Fibroblast of lung (primary cell): Measurements from ENCODE around the gene SEC24D. TPM values are rescaled to one million over a fixed set of nuclear protein-coding genes. Genes with fewer than 3 reads are reported as not detected.

Experiments
- DNase-seq, 2 donors: peaks; one replicate each; pipeline versions ENCODE4 v3.0.0 to v3.0.0-alpha.2; 2010; ENCODE audit warnings: low read depth in 2 of 2
- H2AFZ ChIP-seq: 2 replicates; pipeline ENCODE4 v1.5.1; 2012; ENCODE audit warnings: low read length, control low read depth, inconsistent platforms
- H3K27ac ChIP-seq: 2 replicates; pipeline ENCODE4 v1.5.1; 2011; ENCODE audit warnings: low read length, control low read depth; ENCODE audit not compliant: insufficient read depth
- H3K27me3 ChIP-seq: 2 replicates; pipeline ENCODE4 v1.5.1; 2011; ENCODE audit warnings: mild to moderate bottlenecking, low read length; ENCODE audit not compliant: control insufficient read depth, insufficient read depth
- H3K36me3 ChIP-seq: 2 replicates; pipeline ENCODE4 v1.5.1; 2011; ENCODE audit warnings: low read length; ENCODE audit not compliant: control insufficient read depth, insufficient read depth
- H3K4me1 ChIP-seq: 2 replicates; pipeline ENCODE4 v1.5.1; 2011; ENCODE audit warnings: low read length; ENCODE audit not compliant: control insufficient read depth, insufficient read depth; ENCODE audit errors: extremely low read depth
- H3K4me2 ChIP-seq: 2 replicates; pipeline ENCODE4 v1.5.1; 2011; ENCODE audit warnings: low read length, control low read depth; ENCODE audit not compliant: insufficient read depth; ENCODE audit errors: extremely low read depth
- H3K4me3 ChIP-seq, 4 experiments: fragments of 200-600 bp in 1 of 4; sonication (generic) in 1 of 4; replicated peaks in 1 of 4; 2 replicates each; pipeline ENCODE4 v1.5.1; 2011 to 2016; ENCODE audit warnings: low read length in 4 of 4, low read depth in 3 of 4, mild to moderate bottlenecking in 3 of 4, control low read depth in 2 of 4, inconsistent platforms in 1 of 4, mixed read lengths in 1 of 4; ENCODE audit not compliant: insufficient read depth in 1 of 4; ENCODE audit errors: control extremely low read depth in 1 of 4
- H3K79me2 ChIP-seq: 2 replicates; pipeline ENCODE4 v1.5.1; 2012; ENCODE audit warnings: mild to moderate bottlenecking, low read length, inconsistent platforms; ENCODE audit not compliant: control insufficient read depth, insufficient read depth
- H3K9ac ChIP-seq: 2 replicates; pipeline ENCODE4 v1.5.1; 2011; ENCODE audit warnings: mild to moderate bottlenecking, low read length, control low read depth; ENCODE audit not compliant: insufficient read depth
- H3K9me3 ChIP-seq: 2 replicates; pipeline ENCODE4 v1.5.1; 2012; ENCODE audit warnings: low read depth, low read length; ENCODE audit not compliant: control insufficient read depth, insufficient read depth
- H4K20me1 ChIP-seq: 2 replicates; pipeline ENCODE4 v1.5.1; 2011; ENCODE audit warnings: low read length; ENCODE audit not compliant: control insufficient read depth, insufficient read depth; ENCODE audit errors: extremely low read depth
- EZH2 ChIP-seq: IDR thresholded peaks from 2 replicates; pipeline ENCODE4 v1.5.1; 2012; ENCODE audit warnings: low read length, control low read depth, mild to moderate bottlenecking; ENCODE audit errors: missing control alignments
- polyA plus RNA-seq, 2 donors: library from polyadenylated mRNA; depleted of rRNA in 1 of 2; stranded (reverse) in 1 of 2; unstranded in 1 of 2; fragments of >200 nt; gene quantifications; 2 replicates each; pipeline ENCODE4 v1.2.1, GENCODE V29; 2011 to 2012; ENCODE audit warnings: missing spikeins in 1 of 2
- total RNA-seq: library from RNA; depleted of rRNA; stranded (reverse); fragments of >200 nt; gene quantifications from 2 replicates; pipeline ENCODE4 v1.2.1, GENCODE V29; 2014
- TF ChIP-seq, protein P1 (sequence below), 2 donors: IDR thresholded peaks in 1 of 2; conservative IDR thresholded peaks in 1 of 2; 1 replicate in 1 of 2; 2 replicates in 1 of 2; pipeline ENCODE4 v1.5.1; 2011 to 2012; ENCODE audit warnings: low read length in 2 of 2, control low read depth in 1 of 2, inconsistent platforms in 1 of 2, low read depth in 1 of 2, mild to moderate bottlenecking in 1 of 2

The SEC24D gene
- total and polyA plus RNA-seq, 2 donors (not counting 1 experiment from before 2014, with no cell fraction given): 64.6 to 105 TPM

DNA sequence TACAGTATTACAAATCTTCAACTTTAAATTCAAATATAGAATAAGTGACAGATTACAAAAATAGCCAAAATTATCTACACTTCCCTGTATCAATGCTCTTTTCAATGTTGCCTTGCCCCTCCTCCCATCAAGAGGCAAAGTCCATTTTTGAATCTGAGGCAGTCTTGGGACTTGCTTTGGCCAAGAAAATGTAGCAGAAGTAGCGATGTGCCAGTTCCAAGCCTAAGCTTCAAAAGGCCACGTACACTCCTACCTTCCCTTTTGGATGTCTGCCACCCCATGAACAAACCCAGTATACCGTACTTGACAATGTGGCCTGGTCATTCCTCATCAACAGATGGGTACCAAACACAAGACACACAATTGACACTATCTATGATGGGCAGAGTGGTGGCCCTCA, 24.1 kb downstream of the SEC24D start:
- H3K27ac ChIP-seq: peak overlapping the region; percentile 40
- TF ChIP-seq EZH2: no peak
- peaks cover 38% of the 10 kb centered on the region for H3K36me3 ChIP-seq
- H3K4me2 ChIP-seq: no peak overlapping the region
- no peak for DNase-seq
- peaks cover 79% of the 10 kb centered on the region for H3K79me2 ChIP-seq
- H3K9me3 ChIP-seq: no peaks in the 10 kb centered on the region
- peaks cover 13% of the 10 kb centered on the region for H3K4me1 ChIP-seq
- no peak overlapping the region for H3K4me3 ChIP-seq
- no peaks in the 10 kb centered on the region for H4K20me1 ChIP-seq
- H3K27me3 ChIP-seq: no peaks in the 10 kb centered on the region
- no peak overlapping the region for H3K9ac ChIP-seq
- no peak overlapping the region for H2AFZ ChIP-seq

DNA sequence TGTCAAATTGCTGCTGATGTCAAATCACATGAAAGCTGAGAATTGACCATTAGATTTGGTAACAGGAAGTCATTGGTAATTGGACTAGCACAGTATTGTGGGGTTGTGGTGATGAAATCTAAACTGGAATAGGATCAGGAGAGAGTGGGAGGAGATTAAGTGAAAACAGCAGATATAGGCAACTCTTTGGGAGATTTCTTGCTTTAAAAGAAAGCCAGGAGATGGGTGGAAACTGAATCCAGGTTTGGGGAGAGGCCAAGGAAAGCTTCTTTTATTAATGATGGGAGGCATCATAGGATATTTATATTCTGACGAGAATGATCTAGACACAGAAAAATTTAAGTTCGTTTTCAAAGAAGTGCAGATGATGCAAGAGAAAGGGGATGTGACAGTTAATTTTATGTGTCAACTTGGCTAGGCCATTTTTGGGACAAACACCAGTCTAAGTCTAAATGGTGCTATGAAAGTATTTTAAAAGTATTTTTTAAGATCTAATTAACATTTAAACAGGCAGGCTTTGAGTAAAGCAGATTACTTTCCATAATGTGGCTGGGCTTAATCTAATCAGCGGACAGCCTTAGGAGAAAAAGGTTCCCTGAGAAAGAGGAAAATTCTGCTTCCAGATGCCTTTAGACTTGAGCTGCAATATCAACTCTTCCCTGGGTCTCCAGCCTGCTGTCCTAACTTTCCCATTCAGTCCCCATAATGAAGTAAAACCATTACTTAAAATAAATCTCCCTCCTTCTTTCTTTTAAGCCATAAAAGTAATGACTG, 24.7 kb downstream of the SEC24D start:
- DNase-seq: peak; percentile 83 to 94
- no peak overlapping the region for H3K4me3 ChIP-seq
- H2AFZ ChIP-seq: no peak overlapping the region
- TF ChIP-seq, protein P1, sequence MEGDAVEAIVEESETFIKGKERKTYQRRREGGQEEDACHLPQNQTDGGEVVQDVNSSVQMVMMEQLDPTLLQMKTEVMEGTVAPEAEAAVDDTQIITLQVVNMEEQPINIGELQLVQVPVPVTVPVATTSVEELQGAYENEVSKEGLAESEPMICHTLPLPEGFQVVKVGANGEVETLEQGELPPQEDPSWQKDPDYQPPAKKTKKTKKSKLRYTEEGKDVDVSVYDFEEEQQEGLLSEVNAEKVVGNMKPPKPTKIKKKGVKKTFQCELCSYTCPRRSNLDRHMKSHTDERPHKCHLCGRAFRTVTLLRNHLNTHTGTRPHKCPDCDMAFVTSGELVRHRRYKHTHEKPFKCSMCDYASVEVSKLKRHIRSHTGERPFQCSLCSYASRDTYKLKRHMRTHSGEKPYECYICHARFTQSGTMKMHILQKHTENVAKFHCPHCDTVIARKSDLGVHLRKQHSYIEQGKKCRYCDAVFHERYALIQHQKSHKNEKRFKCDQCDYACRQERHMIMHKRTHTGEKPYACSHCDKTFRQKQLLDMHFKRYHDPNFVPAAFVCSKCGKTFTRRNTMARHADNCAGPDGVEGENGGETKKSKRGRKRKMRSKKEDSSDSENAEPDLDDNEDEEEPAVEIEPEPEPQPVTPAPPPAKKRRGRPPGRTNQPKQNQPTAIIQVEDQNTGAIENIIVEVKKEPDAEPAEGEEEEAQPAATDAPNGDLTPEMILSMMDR (conservative IDR thresholded peaks at IDR 0.05 in 1 of 2, IDR thresholded peaks at IDR 0.05 in 1 of 2; ENCODE audit: low read depth in 1 of 2, low read length in 2 of 2): no peak
- TF ChIP-seq EZH2: no peak
- H3K27ac ChIP-seq: peak overlapping the region; percentile 71
- H3K4me1 ChIP-seq: peaks cover 10% of the 10 kb centered on the region
- H3K4me2 ChIP-seq: no peak overlapping the region
- peaks cover 75% of the 10 kb centered on the region for H3K79me2 ChIP-seq
- no peaks in the 10 kb centered on the region for H4K20me1 ChIP-seq
- no peak overlapping the region for H3K9ac ChIP-seq
- H3K36me3 ChIP-seq: peaks cover 40% of the 10 kb centered on the region
- no peaks in the 10 kb centered on the region for H3K27me3 ChIP-seq
- H3K9me3 ChIP-seq: no peaks in the 10 kb centered on the region

DNA sequence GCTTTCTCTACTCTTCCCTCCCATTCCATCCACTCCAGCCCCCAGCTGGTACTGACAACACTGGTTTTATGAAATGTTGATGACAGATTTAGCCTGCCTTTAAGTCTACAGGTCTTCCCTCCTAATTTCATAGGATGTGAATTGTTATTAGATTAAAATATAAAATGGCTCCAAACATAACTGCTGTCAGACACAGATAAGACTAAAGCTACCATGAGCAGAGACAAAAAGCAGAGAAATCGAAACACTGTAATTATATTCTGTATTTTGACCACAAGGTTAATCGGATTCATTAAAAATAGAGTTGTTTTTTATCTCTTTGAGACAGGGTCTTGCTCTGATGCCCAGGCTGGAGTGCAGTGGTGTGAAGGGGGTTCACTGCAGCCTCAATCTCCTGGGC, 28.3 kb downstream of the SEC24D start:
- H3K79me2 ChIP-seq: peaks cover 60% of the 10 kb centered on the region
- H3K27ac ChIP-seq: no peak overlapping the region

More for the DNA sequence above, 28.3 kb downstream of the SEC24D start:
- Histone ChIP-seq H3K9ac (no peak overlapping the region), H3K4me3 (no peak overlapping the region), H3K4me2 (no peak overlapping the region), H3K9me3 (no peaks in the 10 kb centered on the region), H2AFZ (no peak overlapping the region), H3K36me3 (peaks cover 30% of the 10 kb centered on the region), H4K20me1 (peaks cover 2% of the 10 kb centered on the region), H3K27me3 (no peaks in the 10 kb centered on the region), H3K4me1 (peaks cover 6% of the 10 kb centered on the region)
- DNase-seq: no peak
- TF ChIP-seq, protein P1 (conservative IDR thresholded peaks at IDR 0.05 in 1 of 2, IDR thresholded peaks at IDR 0.05 in 1 of 2; ENCODE audit: low read depth in 1 of 2, low read length in 2 of 2): no peak
- no peak for TF ChIP-seq EZH2
